ENCODE data around the gene VSTM2B.

Gene VSTM2B

DNA sequence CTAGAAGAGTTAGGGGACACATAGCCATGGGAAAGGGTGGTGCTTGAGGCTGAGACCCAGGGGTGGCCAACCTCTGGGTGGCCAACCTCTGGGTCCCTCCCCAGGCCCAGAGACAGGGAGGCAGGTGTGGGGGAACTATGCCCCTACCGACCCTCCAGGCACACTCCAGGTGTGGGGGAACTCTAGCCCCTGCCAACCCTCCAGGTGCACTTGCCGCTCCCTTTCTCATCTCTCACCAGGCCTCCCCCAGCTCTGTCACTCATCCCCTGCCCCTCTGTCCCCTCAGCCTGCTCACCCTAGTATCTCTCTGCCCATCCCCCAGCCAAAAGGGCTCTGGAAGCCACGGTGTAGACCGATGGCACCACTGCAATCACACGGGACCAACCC is 10.6 kb upstream of the VSTM2B start:
- DNase-seq (ENCODE audit: extremely low read depth in 1 of 2, low read depth in 1 of 2) = no peak

DNA sequence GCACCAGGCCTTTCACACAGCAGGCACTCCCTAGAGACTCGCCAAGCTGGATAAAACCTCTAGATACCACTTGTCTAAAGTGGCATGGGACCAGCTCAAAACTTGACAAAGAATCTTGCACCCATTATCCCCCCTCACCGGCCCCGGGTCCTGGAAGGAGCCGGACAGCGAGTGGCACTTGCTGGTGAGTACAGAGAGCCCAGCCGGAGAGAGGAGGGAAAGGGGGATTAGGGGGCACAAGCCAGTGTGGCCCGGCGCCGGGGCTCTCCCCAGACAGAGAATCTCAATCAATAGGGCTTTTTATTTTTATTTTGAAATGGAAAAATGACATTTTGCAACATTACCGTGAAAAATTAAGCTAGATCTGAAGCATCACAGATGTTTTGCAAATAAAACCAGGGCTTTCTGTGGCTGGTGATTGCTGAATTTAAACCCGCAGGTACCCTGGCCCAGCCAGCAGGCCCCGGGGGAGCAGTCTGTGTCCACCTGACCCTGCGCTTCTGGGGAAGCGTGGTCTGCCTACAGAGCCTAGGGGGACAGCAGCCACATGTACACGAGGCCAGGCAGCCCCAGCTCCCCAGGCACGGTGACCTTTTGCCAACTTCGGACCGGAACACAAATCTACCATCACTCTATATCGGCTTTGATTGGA is 10.0 kb upstream of the VSTM2B start:
- DNase-seq (ENCODE audit: extremely low read depth in 1 of 2, low read depth in 1 of 2) = no peak

DNA sequence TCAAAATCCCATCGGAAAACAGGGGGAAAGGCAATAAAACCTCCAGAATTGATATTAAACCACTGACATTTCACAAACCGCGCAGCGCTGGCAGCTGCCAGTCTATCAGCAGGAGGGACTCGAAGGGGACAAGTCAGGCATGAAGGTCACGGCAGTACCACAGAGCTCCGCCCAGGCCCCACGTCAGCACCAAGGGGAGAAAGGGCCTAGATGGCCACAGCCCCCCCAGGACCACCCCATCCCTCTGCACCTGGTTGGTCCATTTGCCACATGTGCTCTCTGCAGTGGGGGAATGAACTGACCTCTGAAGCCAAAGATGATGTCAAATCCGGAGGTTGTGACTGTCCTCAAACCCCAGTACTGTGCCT is 9.5 kb upstream of the VSTM2B start:
- no peak for DNase-seq (ENCODE audit: extremely low read depth in 1 of 2, low read depth in 1 of 2)

DNA sequence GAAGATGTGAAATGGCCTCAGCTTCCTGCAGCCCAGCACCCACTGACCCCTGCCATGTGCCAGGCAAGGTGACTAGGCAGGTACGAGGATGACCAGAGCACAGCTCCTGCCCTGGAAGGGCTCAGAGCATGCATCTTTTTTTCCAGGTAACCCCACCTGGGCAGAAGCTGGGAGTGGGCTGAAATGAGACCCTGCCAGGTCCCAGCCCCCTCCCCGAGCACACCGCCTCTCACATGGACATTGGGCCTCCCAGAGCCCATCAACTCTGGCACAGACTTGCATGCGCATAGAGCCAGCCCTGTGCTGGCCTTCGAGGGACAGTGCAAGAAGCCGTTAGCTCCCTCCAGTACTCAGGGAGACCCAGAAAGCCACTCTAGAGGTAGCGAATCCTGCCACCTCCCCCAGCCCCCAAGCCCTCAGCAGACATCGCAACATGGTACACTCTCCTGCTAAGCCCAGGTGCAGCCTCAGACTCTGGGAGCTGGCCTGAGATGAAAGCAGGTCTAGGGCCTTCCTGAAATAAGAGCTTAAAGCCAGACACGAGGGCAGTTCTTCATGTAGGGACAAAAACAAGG is 8.9 kb upstream of the VSTM2B start:
- no peak for DNase-seq (ENCODE audit: extremely low read depth in 1 of 2, low read depth in 1 of 2)

DNA sequence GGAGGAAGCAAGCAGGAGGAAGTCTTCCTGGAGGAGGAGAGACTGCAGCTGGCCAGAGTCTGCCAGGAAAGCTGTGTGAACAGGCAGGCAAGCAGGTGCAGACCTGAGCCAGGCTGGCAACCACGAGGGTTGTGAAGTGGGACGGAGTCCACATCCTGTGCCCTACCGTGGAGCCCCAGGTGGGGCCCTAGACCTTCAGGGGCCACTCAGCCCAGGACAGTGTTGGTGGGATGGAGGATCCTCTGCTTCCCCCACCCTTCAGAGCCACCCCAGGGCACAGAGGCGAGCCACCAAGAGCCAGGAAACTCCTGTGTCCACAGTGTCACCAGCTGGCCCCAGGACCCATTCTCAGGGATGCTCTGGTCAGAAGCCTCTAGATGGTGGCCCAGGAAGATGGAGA is 8.4 kb upstream of the VSTM2B start:
- DNase-seq (ENCODE audit: extremely low read depth in 1 of 2, low read depth in 1 of 2) = no peak

DNA sequence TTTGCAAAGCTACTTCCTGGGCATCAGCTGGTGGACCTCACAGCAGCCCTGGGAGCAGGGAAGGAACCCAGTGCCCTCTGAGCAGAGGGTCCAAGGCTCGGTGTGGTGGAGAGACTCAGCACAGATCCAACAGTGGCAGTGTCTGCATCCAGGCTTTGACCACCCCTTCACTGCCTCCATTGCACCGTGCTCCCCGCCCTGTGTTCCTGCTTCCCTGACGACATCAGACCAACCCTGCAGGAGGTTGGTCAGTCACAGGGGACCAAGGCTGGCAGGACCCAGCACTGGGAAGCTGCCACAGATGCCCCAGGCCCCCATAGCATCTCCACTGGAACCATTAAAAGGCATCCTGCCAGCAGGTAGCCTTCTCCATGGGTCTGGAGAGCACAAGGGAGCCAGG is 7.8 kb upstream of the VSTM2B start:
- DNase-seq (ENCODE audit: extremely low read depth in 1 of 2, low read depth in 1 of 2) = no peak

DNA sequence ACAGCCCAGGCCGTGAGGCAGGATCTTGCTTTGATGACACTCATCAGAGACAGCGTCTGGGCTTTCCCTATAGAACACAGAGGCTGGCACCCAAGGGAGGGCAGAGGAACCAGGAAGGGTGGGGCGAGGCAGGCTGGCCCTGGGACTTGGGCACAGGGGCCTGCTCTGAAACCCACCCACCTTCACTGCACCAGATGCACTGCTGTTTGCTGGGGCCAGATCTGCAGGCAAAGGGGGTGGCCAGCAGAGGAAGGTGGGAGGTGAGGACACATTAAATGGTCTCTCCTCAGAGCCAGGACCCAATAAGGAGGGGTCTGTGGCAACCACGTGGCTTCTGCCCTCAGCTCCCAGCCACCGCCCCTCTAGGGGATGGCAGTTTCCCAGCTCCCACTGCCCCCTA is 6.6 kb upstream of the VSTM2B start:
- no peak for DNase-seq (ENCODE audit: extremely low read depth in 1 of 2, low read depth in 1 of 2)

DNA sequence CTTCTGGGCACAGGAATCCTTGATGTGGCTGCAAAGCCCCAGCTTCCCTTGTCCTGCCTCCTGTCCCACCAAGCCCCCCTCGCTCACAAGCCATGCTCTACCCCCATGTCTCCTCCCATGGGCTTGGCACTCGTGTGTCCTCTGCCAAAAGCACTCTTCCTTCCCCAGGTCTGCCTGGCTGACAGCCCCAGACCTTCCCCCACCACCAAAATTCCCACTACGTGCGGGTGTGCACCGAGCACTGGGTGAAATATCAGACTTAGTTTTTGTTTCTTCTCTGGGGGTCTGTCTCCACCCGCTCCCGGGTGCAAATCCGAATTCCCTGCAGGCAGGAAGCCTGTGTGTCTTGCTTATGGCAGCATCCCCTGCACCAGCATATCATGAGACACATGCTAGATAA is 5.9 kb upstream of the VSTM2B start:
- DNase-seq (ENCODE audit: extremely low read depth in 1 of 2, low read depth in 1 of 2) = no peak

DNA sequence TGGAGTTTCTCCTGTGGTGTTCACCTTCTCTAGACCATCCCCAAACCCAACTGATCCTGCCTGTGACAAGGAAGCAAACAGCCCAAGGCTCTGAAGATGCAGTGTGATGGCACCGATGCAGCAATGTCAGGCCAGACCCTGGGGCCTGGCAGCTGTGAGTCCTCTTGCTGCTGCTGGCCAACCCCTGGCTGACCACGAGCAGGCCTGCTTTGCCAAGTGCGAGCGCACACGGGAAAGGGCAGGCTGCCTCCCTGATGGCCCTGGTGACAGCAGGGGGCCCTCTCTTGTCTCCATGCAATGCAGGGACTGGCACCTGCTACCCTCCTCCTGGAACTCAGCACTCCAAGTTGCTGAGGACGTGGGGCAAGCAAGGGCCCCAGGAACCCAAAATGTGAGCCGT is 5.4 kb upstream of the VSTM2B start:
- no peak for DNase-seq (ENCODE audit: extremely low read depth in 1 of 2, low read depth in 1 of 2)

DNA sequence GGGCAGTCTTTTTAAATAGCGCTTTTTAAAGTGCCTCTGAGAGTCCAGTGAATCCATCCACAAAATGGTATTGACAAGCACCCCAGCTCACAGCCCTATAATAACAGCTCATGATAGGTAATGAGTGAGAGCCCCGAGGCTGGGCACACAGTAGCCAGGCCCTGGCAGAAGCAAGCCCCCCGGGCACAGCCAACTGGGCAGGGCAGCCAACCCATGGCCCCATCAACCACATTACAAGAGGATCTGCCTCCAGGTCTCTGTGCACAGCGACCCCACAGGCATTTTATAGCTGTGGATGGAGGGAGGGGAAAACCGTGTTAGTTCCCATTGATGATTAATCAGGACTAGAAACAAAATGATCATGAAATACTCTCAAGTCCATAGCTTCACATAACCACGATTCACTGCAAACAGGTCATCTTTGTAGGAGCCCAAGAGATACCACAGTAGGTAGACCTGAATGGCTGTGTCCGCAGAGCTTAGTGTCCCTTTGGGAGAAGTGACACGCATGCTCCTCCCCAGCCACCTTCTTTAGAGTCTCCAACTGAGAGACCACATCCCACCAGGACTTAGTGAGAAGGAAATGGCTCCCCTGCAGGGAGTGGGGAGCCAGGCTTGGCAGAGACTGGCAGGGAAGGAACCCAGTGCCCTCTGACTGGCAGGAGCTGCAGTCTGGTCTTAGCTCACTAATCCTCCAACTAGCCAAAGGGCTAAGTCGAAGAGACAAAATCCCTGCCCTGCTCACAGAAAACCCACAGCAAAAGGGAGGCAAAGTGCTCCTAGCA is 4.3 kb upstream of the VSTM2B start:
- DNase-seq (ENCODE audit: extremely low read depth in 1 of 2, low read depth in 1 of 2) = no peak

DNA sequence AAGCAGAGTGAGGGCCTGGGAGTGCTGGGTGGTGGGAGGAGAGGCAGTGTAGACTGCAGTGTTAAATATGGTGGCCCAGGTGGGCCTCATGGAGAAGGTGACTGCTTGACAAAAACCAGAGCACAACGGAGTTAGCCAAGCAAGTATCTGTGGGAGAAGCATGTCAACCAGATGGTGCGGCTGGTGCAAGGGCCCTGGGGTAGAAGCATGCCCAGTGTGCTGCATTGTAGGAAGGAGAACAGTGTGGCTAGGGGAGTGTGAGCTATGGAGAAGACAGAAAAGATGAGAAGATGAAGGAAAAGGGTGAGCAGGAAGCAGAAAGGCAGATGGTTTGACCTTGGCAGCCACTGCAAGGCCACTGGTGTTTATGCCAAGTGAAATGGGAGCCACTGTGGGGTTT is 2.2 kb upstream of the VSTM2B start:
- DNase-seq (ENCODE audit: extremely low read depth in 1 of 2, low read depth in 1 of 2) = no peak

DNA sequence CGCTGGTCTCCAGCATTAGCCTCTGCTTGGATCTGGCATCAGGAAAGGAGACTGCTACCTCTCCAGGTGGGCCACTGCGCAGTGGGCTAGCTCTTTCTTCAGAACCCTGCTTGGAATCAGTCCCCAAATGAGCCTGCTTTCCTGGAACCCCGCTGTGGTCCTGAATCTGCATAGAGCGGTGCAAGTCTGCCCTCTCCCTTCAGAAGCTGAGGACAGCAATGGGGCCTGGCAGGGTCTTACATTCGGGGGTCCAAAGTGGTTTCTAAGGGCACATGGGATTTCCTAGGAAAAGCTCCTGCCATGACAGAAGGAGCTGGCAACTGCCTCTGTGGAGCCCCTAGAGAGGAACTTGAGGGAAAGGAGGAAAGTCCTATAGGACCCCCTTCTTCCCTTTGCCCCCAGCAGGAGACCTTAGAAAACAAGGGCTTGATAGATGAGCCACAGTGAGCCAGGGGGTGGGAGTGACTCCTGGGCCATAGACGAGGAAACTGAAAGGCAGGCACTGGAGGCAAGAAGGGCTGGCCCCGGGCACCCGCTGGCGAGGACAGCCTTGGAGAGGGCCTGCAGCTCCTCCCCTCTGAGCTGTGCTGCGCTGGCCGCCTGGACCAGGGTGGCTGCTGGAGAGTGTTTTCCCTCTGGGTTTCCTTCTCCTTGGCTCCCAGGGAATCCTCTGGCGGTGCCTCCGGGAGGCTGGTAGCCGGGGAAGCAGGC is 1.4 kb upstream of the VSTM2B start:
- DNase-seq (ENCODE audit: extremely low read depth in 1 of 2, low read depth in 1 of 2) = no peak

DNA sequence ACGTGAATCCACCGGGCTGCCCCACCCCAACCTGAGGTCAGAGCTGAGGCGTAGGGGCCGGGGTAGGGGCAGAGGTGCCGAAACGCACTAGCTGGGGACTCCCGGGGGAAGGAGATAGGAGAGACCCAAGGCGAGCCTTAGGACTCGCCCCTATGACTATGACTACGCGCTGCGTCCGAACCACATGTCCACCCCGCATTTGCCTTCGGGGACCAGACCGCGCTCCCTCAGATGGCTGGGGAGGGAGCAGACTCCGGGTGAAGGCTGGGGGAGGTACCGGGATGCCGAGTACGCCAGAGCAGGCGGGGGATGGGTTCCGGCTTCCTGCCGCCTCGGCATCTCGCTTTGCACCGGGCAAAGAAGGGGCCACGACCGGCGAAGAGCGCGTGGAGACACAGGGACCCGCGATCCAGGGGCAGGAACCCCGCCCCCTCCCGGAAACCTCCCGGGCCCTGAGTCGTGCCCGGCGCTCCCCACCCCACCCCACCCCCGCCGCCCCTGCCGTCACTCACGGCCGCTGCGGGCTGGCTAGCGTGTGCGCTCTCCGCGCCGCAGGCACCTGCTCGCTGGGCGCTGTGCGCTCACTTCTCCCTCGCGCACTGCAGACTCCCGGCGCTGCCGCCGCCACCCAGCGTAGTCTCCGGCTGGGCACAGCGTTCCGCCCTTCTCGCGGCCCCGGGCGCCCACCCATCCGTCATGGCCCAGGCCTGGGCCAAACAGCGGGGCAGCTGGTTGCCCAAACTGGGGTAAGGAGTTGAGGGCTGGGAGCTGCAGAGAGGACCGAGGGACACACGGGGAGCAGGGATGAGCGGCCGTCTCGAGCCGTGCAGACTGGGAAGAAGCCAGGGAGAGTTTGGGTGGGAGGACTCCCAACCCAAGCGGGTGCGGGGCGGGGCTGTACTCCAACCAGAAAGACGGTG is 622 bp upstream of the VSTM2B start:
- no peak for DNase-seq (ENCODE audit: extremely low read depth in 1 of 2, low read depth in 1 of 2)

DNA sequence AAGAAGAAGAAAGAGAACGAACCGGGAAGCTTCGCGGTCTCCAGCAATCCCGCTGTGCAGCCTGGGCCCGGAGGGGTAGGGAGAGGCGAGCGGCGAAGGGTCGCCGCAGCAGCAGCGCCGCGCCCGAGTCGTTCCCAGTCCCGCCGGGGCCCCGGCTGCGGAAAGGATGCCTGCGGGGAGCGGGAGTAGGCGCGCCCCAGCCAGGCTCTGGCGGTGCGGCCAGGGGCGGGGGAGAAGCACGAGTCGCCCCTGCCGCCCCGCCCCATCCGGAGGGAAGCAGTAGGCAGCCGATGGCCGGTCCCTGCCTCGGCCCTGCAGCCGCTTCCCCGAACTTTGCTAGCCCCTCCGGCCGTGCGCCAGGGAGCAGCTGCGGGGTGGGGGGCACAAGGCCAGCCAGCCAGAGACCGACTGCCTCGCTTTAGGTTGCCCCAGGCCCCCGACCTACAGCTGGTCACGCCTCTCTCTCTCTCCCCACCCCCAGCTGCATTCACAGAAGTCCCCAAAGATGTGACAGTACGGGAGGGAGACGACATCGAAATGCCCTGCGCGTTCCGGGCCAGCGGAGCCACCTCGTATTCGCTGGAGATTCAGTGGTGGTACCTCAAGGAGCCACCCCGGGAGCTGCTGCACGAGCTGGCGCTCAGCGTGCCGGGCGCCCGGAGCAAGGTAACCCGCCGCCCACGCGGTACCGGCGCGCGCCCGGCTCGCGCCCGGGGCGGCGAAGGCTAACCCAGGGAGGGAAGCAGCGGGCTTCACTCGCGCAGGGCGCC is 1.1 kb downstream of the VSTM2B start:
- DNase-seq (ENCODE audit: extremely low read depth in 1 of 2, low read depth in 1 of 2) = no peak

DNA sequence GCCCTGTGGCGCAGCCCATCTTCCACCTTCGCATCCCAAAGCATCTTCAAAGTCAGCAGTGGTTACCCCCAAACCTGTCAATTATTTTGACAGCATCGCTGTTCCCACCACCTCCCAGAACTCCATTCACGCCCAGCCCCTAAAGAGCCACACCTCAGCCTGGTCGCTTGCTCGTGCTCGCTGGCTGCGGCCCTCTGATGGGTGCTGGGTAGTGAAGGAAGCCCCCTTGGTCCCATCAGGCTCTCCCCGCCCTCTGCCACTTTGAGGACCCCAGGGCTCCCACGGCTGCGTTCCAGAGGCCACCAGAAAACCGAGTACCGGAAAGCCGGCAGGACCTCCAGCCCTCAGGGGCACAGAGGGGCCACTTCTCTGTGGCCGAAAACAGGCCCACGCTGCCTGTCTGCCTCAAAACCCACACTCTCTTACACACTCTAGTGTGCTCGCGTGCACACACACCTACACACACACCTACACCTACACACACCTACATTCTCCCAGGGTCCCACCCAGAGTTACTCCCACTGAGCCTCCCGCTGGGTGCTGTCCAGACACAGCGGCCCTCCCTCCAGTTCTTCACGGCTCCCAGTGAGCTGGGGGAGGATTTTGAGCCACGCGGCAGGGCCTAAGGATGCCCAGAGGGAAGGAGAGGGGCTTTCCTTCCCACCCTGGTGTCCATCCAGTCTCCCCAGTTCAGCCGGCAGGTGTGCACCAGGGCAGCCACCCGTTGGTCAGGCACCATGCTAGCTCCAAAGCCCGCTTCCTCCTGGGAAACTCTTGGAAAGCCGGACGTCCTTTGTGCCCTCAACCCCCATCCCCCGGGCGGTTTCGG is 1.9 kb downstream of the VSTM2B start:
- no peak for DNase-seq (ENCODE audit: extremely low read depth in 1 of 2, low read depth in 1 of 2)

DNA sequence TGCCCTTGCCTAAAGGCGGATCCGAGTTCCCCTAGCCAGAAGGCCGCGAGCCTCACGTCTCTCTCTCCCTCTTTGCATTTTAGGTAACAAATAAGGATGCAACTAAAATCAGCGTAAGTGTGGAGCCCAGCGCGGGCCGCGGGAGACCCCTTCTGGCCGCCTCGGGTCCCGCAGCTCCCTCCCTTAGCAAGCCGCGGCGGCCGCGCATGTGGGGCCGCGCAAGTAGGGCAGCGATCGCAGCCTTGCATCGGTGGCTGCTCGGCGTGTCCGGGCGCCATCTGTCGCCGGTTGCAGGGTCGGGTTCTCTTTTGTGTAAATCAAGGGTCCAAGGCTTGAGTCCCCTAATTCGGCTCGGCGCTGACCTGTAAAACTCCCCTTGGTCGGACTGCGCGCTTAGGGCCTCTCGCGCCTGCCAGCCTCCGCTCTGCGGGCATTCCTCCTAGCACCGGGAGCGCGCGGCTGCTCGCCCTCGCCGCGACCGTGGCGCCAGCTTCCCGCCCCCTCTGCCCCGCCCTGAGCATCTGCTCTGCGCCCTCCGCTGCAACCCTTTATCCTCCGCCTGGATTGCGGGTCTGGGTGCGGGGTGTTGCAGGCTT is 2.7 kb downstream of the VSTM2B start:
- DNase-seq (ENCODE audit: extremely low read depth in 1 of 2, low read depth in 1 of 2) = peak in 1 of 2 donors; percentile 24

DNA sequence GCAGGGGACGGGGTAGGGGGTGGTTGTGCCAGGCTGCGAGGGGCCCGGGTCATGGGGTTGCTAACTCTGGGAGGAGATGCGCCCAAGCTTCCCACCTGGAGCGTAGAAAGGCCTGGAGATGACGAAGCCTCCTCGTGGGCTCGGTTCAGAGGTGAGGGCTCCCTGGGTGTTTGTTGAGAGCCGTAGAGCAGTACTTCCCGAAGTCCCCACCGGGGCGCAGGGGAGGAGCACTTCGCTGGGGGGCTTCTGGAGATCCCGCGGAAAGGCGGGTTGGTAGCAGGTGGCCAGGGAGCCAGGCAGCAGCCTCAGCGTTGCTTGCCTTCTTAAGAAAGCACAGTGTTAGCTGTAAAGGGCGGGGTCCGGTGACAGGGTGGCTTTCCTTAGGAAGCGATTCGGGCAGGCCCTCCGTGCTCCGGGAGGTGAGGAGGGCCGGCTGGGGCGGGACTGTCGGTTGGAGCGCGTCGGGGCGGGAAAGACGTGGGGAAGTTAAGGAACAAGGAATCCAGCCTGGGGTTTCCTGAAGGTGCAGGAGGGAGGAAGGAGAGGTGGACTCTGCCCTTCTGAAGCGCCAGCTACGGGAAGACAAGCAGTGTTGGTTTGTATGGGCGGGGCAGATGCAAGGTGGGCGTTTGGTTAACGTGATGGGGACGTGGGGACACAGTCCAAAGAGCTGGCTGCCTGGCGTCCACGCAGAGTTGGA is 3.3 kb downstream of the VSTM2B start:
- no peak for DNase-seq (ENCODE audit: extremely low read depth in 1 of 2, low read depth in 1 of 2)

Measured in activated CD8-positive, alpha-beta memory T cell treated with anti-CD3 and anti-CD28 coated beads for 1 hour (primary cell).